LNCaP clone FGC (cell line): ENCODE data around the gene DCLK1.

Experiments
- DNase-seq: peaks from one replicate; pipeline ENCODE4 v3.0.0-alpha.2; 2011; ENCODE audit warnings: low read depth
- H3K4me3 ChIP-seq: 2 replicates; pipeline ENCODE4 v1.5.1; 2011; ENCODE audit warnings: mild to moderate bottlenecking, low read depth, low read length, control low read depth
- TF ChIP-seq, protein P1 (sequence below): IDR thresholded peaks from 2 replicates; pipeline ENCODE4 v1.5.1; 2012; ENCODE audit warnings: mild to moderate bottlenecking; ENCODE audit not compliant: control insufficient read depth, insufficient read depth; ENCODE audit errors: extremely low read depth

Gene DCLK1

DNA sequence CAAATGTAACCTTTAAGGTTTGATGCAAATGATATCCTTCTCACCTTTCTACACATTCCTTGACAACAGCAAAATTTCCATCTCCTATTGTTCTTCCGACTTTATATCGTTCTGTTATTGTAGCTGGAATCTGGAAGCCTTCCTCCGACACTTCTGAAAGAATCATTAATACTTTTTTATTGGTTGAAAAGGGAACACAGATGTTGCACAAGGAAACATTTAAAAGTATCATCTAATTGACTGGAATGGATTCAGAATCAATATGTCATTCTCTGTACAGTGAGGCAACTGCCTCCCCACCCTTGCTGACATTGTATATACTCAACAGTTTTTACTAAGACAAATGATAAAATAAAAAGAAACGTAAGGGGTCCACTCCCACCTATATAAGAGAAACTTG is 295.2 kb downstream of the DCLK1 start:
- H3K4me3 ChIP-seq = no peak overlapping the region
- TF ChIP-seq, protein P1, sequence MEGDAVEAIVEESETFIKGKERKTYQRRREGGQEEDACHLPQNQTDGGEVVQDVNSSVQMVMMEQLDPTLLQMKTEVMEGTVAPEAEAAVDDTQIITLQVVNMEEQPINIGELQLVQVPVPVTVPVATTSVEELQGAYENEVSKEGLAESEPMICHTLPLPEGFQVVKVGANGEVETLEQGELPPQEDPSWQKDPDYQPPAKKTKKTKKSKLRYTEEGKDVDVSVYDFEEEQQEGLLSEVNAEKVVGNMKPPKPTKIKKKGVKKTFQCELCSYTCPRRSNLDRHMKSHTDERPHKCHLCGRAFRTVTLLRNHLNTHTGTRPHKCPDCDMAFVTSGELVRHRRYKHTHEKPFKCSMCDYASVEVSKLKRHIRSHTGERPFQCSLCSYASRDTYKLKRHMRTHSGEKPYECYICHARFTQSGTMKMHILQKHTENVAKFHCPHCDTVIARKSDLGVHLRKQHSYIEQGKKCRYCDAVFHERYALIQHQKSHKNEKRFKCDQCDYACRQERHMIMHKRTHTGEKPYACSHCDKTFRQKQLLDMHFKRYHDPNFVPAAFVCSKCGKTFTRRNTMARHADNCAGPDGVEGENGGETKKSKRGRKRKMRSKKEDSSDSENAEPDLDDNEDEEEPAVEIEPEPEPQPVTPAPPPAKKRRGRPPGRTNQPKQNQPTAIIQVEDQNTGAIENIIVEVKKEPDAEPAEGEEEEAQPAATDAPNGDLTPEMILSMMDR = no peak
- DNase-seq = no peak

DNA sequence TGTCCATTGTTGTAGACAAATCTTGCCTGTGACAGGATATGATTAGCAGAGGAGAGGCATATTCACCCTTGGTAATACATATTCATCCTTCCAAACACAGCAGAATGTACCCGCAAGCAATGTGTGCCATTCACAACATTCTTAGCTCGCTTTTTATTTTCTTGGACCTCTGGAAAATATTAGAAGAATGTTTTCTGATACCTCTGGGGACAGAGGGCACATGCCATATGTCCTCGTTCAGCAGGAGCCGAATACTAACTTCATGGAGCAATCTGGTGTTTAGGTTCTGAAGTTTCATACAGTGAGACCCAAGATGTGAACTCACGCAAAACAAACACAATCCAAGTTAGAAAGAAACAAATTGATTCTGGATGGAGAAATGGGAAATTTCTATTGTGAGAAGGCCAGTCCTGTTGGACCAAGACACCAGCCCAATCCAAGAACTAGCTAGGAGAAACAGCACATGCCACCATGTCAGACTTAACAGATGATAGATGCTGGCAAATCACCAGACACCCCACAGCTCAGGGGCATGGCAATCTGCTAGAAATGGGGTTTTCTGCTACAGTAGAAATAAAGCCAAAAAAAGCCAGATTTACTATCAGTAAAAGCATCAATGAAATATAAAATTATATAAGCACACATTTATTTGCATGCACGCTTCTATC is 297.4 kb downstream of the DCLK1 start:
- H3K4me3 ChIP-seq = no peak overlapping the region
- TF ChIP-seq, protein P1 = no peak
- DNase-seq = no peak

GRCh38 chr13:35833031-35833430 is 298.2 kb downstream of the DCLK1 start:
- H3K4me3 ChIP-seq = no peak overlapping the region
- TF ChIP-seq, protein P1 = no peak
- DNase-seq = no peak

GRCh38 chr13:35832551-35832950 is 298.6 kb downstream of the DCLK1 start:
- TF ChIP-seq, protein P1 = no peak
- no peak for DNase-seq
- no peak overlapping the region for H3K4me3 ChIP-seq

DNA sequence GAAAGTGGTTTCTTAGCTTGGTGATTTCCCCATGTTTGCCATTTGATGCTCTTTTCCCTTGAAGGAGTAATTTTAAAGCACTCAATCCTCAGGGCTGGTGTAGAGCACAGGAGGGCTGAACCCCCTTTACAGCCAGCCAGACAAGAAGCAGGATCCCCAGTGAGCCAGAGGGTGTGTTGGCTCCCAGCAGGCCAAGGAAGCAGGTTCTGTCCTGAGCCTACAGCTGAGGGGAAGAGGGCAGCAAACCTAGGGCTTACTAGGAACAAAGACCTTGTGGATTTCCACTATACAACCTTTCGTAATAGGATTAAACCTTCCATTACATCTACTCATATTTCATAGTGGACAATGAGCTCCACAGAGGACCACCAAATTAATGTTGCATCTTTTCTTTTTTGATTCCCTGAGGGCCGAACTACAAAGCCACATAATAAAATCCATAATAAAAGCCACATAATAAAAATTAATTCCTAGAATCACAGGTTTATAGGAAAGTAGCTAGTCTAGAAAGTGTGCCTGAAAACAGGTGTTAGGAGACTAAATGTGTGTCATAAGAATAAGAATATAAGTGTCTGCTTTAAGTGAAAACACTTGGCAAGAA is 300.2 kb downstream of the DCLK1 start:
- DNase-seq = no peak
- H3K4me3 ChIP-seq = no peak overlapping the region
- TF ChIP-seq, protein P1 = no peak

DNA sequence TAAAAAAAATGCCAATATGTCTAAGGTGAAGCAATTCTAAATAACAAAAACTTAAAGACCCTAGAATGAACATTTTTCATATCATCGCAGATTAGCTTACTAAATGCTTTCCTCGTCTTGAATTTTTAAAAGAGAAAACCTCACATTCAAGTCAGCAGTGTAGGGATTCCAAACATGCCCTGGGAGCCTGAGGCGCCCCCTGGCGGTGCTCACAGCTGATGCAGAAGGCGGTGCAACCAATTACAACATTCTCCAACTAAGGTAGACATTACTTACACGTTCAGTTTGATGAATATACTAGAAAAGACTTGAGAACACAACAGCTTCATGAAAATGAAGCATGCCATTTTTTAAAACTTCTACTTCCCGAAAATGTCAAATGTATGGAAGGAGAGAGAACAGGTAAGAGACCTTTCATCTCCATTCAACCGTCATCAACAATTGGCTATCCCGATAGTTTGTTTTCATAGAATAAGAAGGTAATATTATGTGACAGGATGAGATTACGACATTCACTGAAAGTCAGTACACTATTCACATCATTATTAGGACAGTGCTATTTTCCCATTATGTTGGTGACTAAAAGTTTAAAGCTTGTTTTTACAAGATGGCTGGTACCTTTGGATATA is 304.4 kb downstream of the DCLK1 start:
- DNase-seq = no peak
- no peak overlapping the region for H3K4me3 ChIP-seq
- TF ChIP-seq, protein P1 = peak; percentile 58
